WERI-Rb-1 (cell line): Measurements from ENCODE around the gene PATJ.

Source experiments
- DNase-seq: peaks from one replicate; pipeline ENCODE4 v3.0.0-alpha.2; 2020
- H3K27ac ChIP-seq: fragments of 250-450 bp; sonication (Bioruptor Pico); 2 replicates; pipeline ENCODE4 v1.5.1; 2020; ENCODE audit warnings: mild to moderate bottlenecking, moderate library complexity
- H3K27me3 ChIP-seq: fragments of 250-450 bp; sonication (Bioruptor Pico); 2 replicates; pipeline ENCODE4 v1.5.1; 2021; ENCODE audit warnings: mild to moderate bottlenecking, low read depth, moderate library complexity; ENCODE audit not compliant: insufficient read depth, severe bottlenecking
- H3K36me3 ChIP-seq: fragments of 250-450 bp; sonication (Bioruptor Pico); 2 replicates; pipeline ENCODE4 v1.5.1; 2020; ENCODE audit warnings: mild to moderate bottlenecking, moderate library complexity
- H3K4me3 ChIP-seq: 2 replicates; pipeline ENCODE4 v1.5.1; 2011; ENCODE audit warnings: low read depth, mild to moderate bottlenecking, control low read depth, low read length
- H3K9me3 ChIP-seq: fragments of 250-450 bp; sonication (Bioruptor Pico); 2 replicates; pipeline ENCODE4 v1.5.1; 2021; ENCODE audit warnings: mild to moderate bottlenecking, moderate library complexity; ENCODE audit not compliant: severe bottlenecking
- TF ChIP-seq, protein P1 (sequence below): IDR thresholded peaks from 2 replicates; pipeline ENCODE4 v1.5.1; 2011; ENCODE audit warnings: low read depth, mild to moderate bottlenecking, control low read depth, inconsistent platforms, low read length

PATJ gene

GRCh38 chr1:61993331-61993961 lies 251.2 kb downstream of the PATJ start:
- H3K27ac ChIP-seq = no peak overlapping the region
- no peaks in the 10 kb centered on the region for H3K9me3 ChIP-seq
- peaks cover 2% of the 10 kb centered on the region for H3K36me3 ChIP-seq
- TF ChIP-seq, protein P1, sequence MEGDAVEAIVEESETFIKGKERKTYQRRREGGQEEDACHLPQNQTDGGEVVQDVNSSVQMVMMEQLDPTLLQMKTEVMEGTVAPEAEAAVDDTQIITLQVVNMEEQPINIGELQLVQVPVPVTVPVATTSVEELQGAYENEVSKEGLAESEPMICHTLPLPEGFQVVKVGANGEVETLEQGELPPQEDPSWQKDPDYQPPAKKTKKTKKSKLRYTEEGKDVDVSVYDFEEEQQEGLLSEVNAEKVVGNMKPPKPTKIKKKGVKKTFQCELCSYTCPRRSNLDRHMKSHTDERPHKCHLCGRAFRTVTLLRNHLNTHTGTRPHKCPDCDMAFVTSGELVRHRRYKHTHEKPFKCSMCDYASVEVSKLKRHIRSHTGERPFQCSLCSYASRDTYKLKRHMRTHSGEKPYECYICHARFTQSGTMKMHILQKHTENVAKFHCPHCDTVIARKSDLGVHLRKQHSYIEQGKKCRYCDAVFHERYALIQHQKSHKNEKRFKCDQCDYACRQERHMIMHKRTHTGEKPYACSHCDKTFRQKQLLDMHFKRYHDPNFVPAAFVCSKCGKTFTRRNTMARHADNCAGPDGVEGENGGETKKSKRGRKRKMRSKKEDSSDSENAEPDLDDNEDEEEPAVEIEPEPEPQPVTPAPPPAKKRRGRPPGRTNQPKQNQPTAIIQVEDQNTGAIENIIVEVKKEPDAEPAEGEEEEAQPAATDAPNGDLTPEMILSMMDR = no peak
- DNase-seq = no peak
- H3K27me3 ChIP-seq = no peaks in the 10 kb centered on the region
- H3K4me3 ChIP-seq = no peak overlapping the region

GRCh38 chr1:61995641-61996040 lies 253.4 kb downstream of the PATJ start:
- Histone ChIP-seq H3K4me3 (no peak overlapping the region), H3K27me3 (no peaks in the 10 kb centered on the region), H3K36me3 (peaks cover 2% of the 10 kb centered on the region), H3K27ac (no peak overlapping the region), H3K9me3 (no peaks in the 10 kb centered on the region)
- TF ChIP-seq, protein P1 = no peak
- no peak for DNase-seq

DNA sequence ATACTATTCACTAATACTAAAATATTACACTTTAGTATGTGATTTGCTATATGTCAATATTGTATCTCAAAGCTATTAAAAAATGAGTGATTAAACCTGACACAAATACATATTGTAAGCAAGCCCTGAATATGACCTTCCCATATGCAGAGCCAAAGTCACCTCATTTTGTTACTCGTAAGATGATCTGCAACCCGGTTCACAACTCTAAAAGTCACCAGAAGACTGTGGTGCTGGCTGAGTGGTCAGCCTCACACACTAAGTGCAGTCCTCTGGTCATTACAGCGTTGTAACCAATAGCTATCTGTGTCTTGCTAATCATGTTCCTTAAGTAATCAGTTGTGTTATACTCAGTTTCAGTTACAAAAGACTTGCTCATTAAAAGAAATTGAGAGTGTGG lies 254.8 kb downstream of the PATJ start:
- TF ChIP-seq, protein P1 = no peak

GRCh38 chr1:62003777-62004176 lies 261.5 kb downstream of the PATJ start:
- Histone ChIP-seq H3K4me3 (no peak overlapping the region), H3K36me3 (no peaks in the 10 kb centered on the region), H3K27me3 (no peaks in the 10 kb centered on the region), H3K27ac (no peak overlapping the region), H3K9me3 (no peaks in the 10 kb centered on the region)
- no peak for DNase-seq
- TF ChIP-seq, protein P1 = no peak

More for the DNA sequence above, 254.8 kb downstream of the PATJ start:
- no peak for DNase-seq
- H3K4me3 ChIP-seq = no peak overlapping the region
- H3K36me3 ChIP-seq = peaks cover 2% of the 10 kb centered on the region
- no peak overlapping the region for H3K27ac ChIP-seq
- H3K9me3 ChIP-seq = no peaks in the 10 kb centered on the region
- H3K27me3 ChIP-seq = no peaks in the 10 kb centered on the region

- no peak overlapping the region for H3K4me3 ChIP-seq
- H3K9me3 ChIP-seq = no peaks in the 10 kb centered on the region
- no peaks in the 10 kb centered on the region for H3K36me3 ChIP-seq
- TF ChIP-seq, protein P1 = no peak
- no peak for DNase-seq
- no peaks in the 10 kb centered on the region for H3K27me3 ChIP-seq
- no peak overlapping the region for H3K27ac ChIP-seq
These were observed 264.4 kb downstream of the PATJ start for GRCh38 chr1:62006690-62007089.

GRCh38 chr1:62011006-62011405 lies 268.7 kb downstream of the PATJ start:
- Histone ChIP-seq H3K4me3 (no peak overlapping the region), H3K36me3 (no peaks in the 10 kb centered on the region), H3K27me3 (no peaks in the 10 kb centered on the region), H3K9me3 (no peaks in the 10 kb centered on the region), H3K27ac (no peak overlapping the region)
- TF ChIP-seq, protein P1 = no peak
- no peak for DNase-seq
